ENCODE results near the gene CPNE9. TPM values are rescaled to one million over a fixed set of nuclear protein-coding genes. Genes with fewer than 3 reads are reported as not detected.

The CPNE9 gene
- total RNA-seq, 1 experiment from 2014 or later, result 3.5 TPM

- H3K4me1 Mint-ChIP-seq, result no peaks in the 10 kb centered on the region
- no peak overlapping the region for H3K4me3 Mint-ChIP-seq
- H3K36me3 Mint-ChIP-seq (ENCODE audit: insufficient read depth in 1 of 3, low read depth in 3 of 3), result peaks cover 4 to 83% (median 47%) of the 10 kb centered on the region in 3 experiments; a peak in 6 of 7 replicates
- H3K9me3 Mint-ChIP-seq, result no peaks in the 10 kb centered on the region
- WGBS (ENCODE audit: extremely low coverage, insufficient read length, low lambda C conversion rate), result no CpG with 5 or more reads among the region's 6 CpGs
- no peak overlapping the region for H3T11ph ChIP-seq (ENCODE audit: low read length)
- H3K23ac ChIP-seq (ENCODE audit: insufficient read length, low read depth, low read length), result no peak overlapping the region
- DNase-seq, result no peak
- no peak overlapping the region for H4K5ac ChIP-seq (ENCODE audit: insufficient read length, low read depth, low read length)
- no peak overlapping the region for H3K4me2 ChIP-seq (ENCODE audit: insufficient read depth, insufficient read length, low read length)
- H3K9ac ChIP-seq (ENCODE audit: extremely low read depth, insufficient read length, low read length), result no peak overlapping the region
- no peaks in the 10 kb centered on the region for H4K20me1 ChIP-seq (ENCODE audit: control insufficient read depth, insufficient read depth, insufficient read length)
- H3K27ac Mint-ChIP-seq, result 0 out of 7 replicates have a peak overlapping the region, but pooled peaks of 1 of the 3 experiments have one; percentile 17
- no peak overlapping the region for H2AK5ac ChIP-seq (ENCODE audit: insufficient read length, low read length)
- H4K8ac ChIP-seq (replicated peaks; ENCODE audit: insufficient read length, low read depth, low read length), result no peak overlapping the region
- no peaks in the 10 kb centered on the region for H3K9me3 ChIP-seq (ENCODE audit: control insufficient read depth, low read depth, low read length)
- H2BK12ac ChIP-seq (ENCODE audit: insufficient read length, low read depth, low read length), result no peak overlapping the region
- no peak overlapping the region for H3K14ac ChIP-seq (ENCODE audit: insufficient read depth, low read length)
- no peak overlapping the region for H2BK120ac ChIP-seq (ENCODE audit: low read depth, low read length, poor library complexity, severe bottlenecking)
- H3K27ac ChIP-seq (ENCODE audit: insufficient read length, low read depth, low read length), result no peak overlapping the region
- H2AFZ ChIP-seq (ENCODE audit: low read length), result no peak overlapping the region
- no peak overlapping the region for H4K91ac ChIP-seq (ENCODE audit: insufficient read length, low read depth, low read length)
- no peak overlapping the region for H3K4ac ChIP-seq (ENCODE audit: low read depth, low read length)
- no peaks in the 10 kb centered on the region for H3K27me3 ChIP-seq (ENCODE audit: insufficient read depth, low read length)
- H3K23me2 ChIP-seq (ENCODE audit: insufficient read length, low read depth, low read length, poor library complexity, severe bottlenecking), result no peaks in the 10 kb centered on the region
- H3K56ac ChIP-seq (ENCODE audit: insufficient read length, low read depth, low read length), result no peak overlapping the region
- H3K79me1 ChIP-seq (ENCODE audit: insufficient read depth, low read depth, low read length, poor library complexity, severe bottlenecking), result no peaks in the 10 kb centered on the region
- H3K79me2 ChIP-seq (ENCODE audit: insufficient read depth, low read length), result no peaks in the 10 kb centered on the region
- TF ChIP-seq CTCF (conservative IDR thresholded peaks at IDR 0.05), result no peak
- H2BK5ac ChIP-seq (ENCODE audit: insufficient read length, low read length), result no peak overlapping the region
- no peak overlapping the region for H2BK15ac ChIP-seq (ENCODE audit: low read depth, low read length)
- H3K4me1 ChIP-seq (ENCODE audit: insufficient read depth, low read length), result no peaks in the 10 kb centered on the region
- no peaks in the 10 kb centered on the region for H3K27me3 Mint-ChIP-seq (ENCODE audit: low read depth)
- no peak overlapping the region for H3K18ac ChIP-seq (ENCODE audit: insufficient read length, low read depth, low read length)
- no peak overlapping the region for H2BK20ac ChIP-seq (ENCODE audit: low read depth, low read length, poor library complexity, severe bottlenecking)
Observed at GRCh38 chr3:9676785-9677184, 26.8 kb upstream of the CPNE9 start.

Data from H9 (cell line).